ENCODE results near the gene MAPK8.

- TF ChIP-seq POLR2A (IDR thresholded peaks at IDR 0.05) (no peak), CTCF (IDR thresholded peaks at IDR 0.05) (no peak), POLR2AphosphoS5 (IDR thresholded peaks at IDR 0.05) (no peak), EP300 (IDR thresholded peaks at IDR 0.05) (no peak)
Measured at GRCh38 chr10:48364659-48365405, 58.4 kb downstream of the MAPK8 start.

Measured in suprapubic skin (tissue), 4 donors.